Medulla oblongata (tissue), 1 donor: ENCODE data around the gene UCMA.
"Not testable (repeated sequence)": the region's sequence is repeated elsewhere in the genome, so short reads cannot be mapped to it uniquely, and the experiment has no call there.

Source experiments
- DNase-seq: peaks from one replicate; pipeline ENCODE4 v3.0.0-alpha.2; 2015; ENCODE audit errors: extremely low spot score

Gene UCMA, protein sequence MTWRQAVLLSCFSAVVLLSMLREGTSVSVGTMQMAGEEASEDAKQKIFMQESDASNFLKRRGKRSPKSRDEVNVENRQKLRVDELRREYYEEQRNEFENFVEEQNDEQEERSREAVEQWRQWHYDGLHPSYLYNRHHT

GRCh38 chr10:13234172-13234571 is at the start of gene UCMA:
Gene UCMA, minus strand, starts transcription at chr10:13234374. Its CDS starts 116 bp downstream, at chr10:13234258.
- DNase-seq = no peak

GRCh38 chr10:13282348-13282747 is 48.2 kb upstream of the UCMA start:
- not testable (repeated sequence) for DNase-seq

- peak; percentile 13 for DNase-seq
These were observed 42.7 kb upstream of the UCMA start for GRCh38 chr10:13276749-13277365.

DNA sequence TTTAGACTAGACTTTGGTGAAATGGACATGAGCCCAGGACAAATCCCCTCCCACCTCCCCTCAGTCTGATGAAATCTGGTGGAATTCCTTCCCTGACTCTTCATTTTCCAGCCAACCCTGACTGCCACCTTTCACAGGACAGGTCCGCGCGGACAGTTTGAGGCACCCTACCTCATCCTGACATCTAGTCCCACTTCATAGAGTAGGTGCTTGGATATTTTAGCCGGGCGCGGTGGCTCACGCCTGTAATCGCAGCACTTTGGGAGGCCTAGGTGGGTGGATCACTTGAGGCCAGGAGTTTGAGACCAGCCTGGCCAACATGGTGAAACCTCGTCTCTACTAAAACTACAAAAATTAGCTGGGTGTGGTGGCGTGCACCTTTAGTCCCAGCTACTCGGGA is 42.0 kb upstream of the UCMA start:
- DNase-seq = not testable (repeated sequence)

- peak; percentile 87 for DNase-seq
These were observed 38.0 kb upstream of the UCMA start for GRCh38 chr10:13272164-13272571.

GRCh38 chr10:13271552-13272163 is 37.5 kb upstream of the UCMA start:
- DNase-seq = peak; percentile 11

- no peak for DNase-seq
These were observed 36.8 kb upstream of the UCMA start for GRCh38 chr10:13270877-13271551.

DNA sequence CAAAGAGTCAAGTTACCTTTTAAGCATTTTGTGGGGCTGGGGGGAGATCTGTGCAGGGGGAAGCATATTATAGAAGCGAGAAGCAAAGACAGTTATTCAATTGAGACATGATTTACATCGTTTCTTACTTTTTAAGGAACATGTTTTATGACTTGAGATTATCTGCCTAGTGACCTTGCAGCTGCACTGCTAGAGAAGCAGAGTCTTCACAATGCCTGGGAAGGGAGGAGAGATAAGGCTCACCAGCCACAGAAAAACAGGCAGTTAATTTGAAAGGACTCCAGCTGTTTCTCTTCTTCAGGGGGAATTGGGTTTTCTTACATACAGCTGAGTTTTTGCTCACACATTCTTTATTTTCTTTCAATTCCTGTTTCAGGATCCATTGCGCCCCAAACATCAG is 34.7 kb upstream of the UCMA start:
- no peak for DNase-seq

DNA sequence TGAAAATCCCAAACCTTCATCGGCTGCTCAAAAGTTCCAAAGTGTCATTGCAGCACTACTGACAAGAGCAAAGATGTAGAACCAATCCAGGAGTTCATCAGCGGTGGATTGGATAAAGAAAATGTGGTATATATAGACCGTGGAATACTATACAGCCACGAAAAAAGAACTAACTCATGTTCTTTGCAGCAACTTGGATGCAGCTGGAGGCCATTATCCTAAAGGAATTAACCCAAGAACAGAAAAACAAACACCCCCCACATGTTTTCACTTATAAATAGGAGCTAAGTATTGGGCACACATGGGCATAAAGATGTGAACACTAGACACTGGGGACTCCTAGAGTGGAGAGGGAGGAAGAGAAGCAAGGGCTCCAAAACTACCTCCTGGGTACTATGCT is 34.1 kb upstream of the UCMA start:
- DNase-seq = no peak

DNA sequence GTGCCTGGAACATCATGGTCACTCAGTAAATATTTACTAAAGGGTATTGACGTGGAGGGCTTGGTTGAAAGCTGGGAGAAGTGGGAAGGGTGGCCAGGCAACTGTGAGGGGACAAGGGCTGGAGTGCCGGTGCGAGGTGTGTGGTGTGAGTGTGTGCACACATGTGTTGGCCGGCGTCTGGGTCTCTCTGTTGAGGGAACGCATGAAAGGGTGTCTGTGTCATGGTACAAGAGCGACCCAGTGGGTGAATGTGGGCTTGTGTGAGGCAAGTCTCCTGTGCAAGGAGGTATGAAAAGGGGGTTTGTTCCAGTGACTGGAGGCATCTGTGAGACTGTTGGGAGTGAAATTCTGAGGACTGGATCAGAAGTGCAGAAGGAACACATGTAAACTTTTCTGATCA is 29.4 kb upstream of the UCMA start:
- DNase-seq = no peak

- DNase-seq = no peak
These were observed 28.3 kb upstream of the UCMA start for GRCh38 chr10:13262433-13262832.

- no peak for DNase-seq
These were observed 23.5 kb upstream of the UCMA start for GRCh38 chr10:13257621-13258140.

DNA sequence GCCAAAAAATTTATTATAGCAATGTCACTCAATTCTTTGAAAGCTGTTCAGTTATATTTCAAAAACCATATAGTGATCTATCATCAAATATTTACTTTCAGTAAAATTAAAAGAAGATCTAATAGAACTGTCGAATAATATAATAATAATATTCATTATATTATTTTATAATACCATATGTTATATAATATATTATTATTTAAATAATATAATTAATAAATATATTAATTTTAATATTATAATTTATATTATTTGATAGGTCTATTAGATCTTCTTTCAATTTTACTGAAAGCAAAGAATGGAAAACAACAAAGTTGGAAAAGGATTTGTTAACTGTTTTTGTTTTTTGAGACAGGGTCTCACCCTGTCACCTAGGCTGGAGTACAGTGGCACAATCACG is 22.5 kb upstream of the UCMA start:
- no peak for DNase-seq

DNA sequence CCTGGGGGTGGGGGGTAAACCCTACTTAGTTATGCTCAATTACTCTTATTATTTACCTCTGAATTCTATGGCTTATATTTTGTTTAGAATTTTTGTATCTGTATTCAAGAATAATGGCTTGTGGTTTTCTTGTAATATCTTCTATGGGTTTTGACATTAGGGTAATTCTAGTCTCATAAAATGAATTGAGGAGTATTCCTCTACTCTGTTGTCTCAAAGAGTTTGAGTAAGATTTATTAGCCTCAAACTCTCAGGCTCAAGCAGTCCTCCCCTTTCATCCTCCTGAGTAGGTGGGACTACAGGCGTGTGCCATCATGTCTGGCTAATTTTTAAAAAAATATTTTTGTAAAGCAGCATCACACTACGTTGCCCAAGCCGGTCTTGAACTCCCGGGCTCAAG is 19.6 kb upstream of the UCMA start:
- no peak for DNase-seq

- DNase-seq = no peak
These were observed 13.6 kb upstream of the UCMA start for GRCh38 chr10:13247784-13248183.

GRCh38 chr10:13247246-13247645 is 13.1 kb upstream of the UCMA start:
- no peak for DNase-seq

DNA sequence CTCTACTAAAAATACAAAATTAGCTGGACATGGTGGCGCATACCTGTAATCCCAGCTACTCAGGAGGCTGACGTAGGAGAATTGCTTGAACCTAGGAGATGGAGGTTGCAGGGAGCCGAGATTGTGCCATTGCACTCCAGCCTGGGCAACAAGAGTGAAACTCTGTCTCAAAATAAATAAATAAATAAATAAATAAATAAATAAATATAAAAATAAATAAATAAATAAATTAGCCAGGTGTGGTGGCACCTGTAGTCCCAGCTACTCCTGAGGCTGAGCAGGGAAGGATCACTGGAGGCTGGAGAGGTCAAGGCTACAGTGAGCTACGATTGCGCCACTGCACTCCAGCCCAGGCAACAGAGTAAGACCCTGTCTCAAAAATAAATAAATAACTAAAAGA is 8.1 kb upstream of the UCMA start:
- not testable (repeated sequence) for DNase-seq

- no peak for DNase-seq
These were observed 7.4 kb upstream of the UCMA start for GRCh38 chr10:13241613-13242012.

- DNase-seq = no peak
These were observed 5.7 kb upstream of the UCMA start for GRCh38 chr10:13239923-13240322.

- no peak for DNase-seq
These were observed 4.3 kb upstream of the UCMA start for GRCh38 chr10:13238271-13239077.

GRCh38 chr10:13236638-13237037 is 2.5 kb upstream of the UCMA start:
- no peak for DNase-seq

GRCh38 chr10:13234736-13235135 is 562 bp upstream of the UCMA start:
- DNase-seq = not testable (repeated sequence)
